Esophagus squamous epithelium (tissue), 4 donors: ENCODE results near the gene SKAP1.

Experiments
- POLR2A ChIP-seq, 4 donors: fragments of 450-650 bp; IDR thresholded peaks; one replicate each; pipeline ENCODE4 v1.6.1; 2017; ENCODE audit warnings: antibody characterized with exemption in 4 of 4, mild to moderate bottlenecking in 4 of 4, moderate library complexity in 3 of 4
- TF ChIP-seq, protein P1 (sequence below), 6 experiments: fragments of 450-650 bp in 4 of 6; fragments of 200-600 bp in 2 of 6; sonication (generic) in 2 of 6; IDR thresholded peaks; one replicate each; pipeline ENCODE4 v1.5.1; 2016 to 2019; ENCODE audit warnings: antibody characterized with exemption in 6 of 6, mild to moderate bottlenecking in 4 of 6, moderate library complexity in 4 of 6

DNA sequence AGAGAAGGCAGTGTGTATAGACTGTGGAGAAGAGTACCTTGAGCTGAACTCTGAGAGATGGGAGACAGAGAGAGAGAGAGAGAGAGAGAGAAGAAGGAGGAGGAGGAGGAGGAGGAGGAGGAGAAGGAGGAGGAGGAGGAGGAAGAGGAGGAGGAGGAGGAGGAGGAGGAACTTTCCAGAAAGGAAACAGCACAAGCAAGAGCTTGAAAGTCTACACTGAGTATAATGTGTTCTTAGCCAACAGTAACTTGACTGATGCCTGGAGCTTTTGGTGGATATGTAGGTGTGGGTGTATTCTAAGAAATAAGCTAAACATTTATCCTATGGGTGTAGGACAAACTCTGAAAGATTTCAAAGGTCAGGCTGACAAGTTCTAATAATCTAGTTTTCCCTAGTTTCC, 206.1 kb downstream of the SKAP1 start:
- TF ChIP-seq POLR2A (IDR thresholded peaks at IDR 0.05) = no peak
- TF ChIP-seq, protein P1, sequence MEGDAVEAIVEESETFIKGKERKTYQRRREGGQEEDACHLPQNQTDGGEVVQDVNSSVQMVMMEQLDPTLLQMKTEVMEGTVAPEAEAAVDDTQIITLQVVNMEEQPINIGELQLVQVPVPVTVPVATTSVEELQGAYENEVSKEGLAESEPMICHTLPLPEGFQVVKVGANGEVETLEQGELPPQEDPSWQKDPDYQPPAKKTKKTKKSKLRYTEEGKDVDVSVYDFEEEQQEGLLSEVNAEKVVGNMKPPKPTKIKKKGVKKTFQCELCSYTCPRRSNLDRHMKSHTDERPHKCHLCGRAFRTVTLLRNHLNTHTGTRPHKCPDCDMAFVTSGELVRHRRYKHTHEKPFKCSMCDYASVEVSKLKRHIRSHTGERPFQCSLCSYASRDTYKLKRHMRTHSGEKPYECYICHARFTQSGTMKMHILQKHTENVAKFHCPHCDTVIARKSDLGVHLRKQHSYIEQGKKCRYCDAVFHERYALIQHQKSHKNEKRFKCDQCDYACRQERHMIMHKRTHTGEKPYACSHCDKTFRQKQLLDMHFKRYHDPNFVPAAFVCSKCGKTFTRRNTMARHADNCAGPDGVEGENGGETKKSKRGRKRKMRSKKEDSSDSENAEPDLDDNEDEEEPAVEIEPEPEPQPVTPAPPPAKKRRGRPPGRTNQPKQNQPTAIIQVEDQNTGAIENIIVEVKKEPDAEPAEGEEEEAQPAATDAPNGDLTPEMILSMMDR (IDR thresholded peaks at IDR 0.05) = no peak
